ENCODE measurements around the gene SVIP.

SVIP gene

GRCh38 chr11:22787551-22788162, 41.9 kb downstream of the SVIP start:
- DNase-seq: no peak

GRCh38 chr11:22787055-22787454, 42.5 kb downstream of the SVIP start:
- no peak for DNase-seq

- DNase-seq: no peak
Measured at GRCh38 chr11:22786475-22786874, 43.1 kb downstream of the SVIP start.

GRCh38 chr11:22785251-22785650, 44.4 kb downstream of the SVIP start:
- DNase-seq: no peak

- no peak for DNase-seq
Measured at GRCh38 chr11:22780952-22781593, 48.5 kb downstream of the SVIP start.

GRCh38 chr11:22779850-22780249, 49.8 kb downstream of the SVIP start:
- DNase-seq: no peak

GRCh38 chr11:22778642-22779041, 51.0 kb downstream of the SVIP start:
- no peak for DNase-seq

GRCh38 chr11:22775248-22775647, 54.4 kb downstream of the SVIP start:
- no peak for DNase-seq

- no peak for DNase-seq
Measured at GRCh38 chr11:22774716-22775115, 54.9 kb downstream of the SVIP start.

GRCh38 chr11:22769081-22769480, 60.5 kb downstream of the SVIP start:
- no peak for DNase-seq

All from SIG-M5 (cell line).